ENCODE measurements around the gene SDHD. TPM values are rescaled to one million over a fixed set of nuclear protein-coding genes. Genes with fewer than 3 reads are reported as not detected.

The SDHD gene
- total RNA-seq, 1 donor from 2014 or later, result 121 TPM

- Histone ChIP-seq H3K4me1 (no peaks in the 10 kb centered on the region), H3K9me3 (no peaks in the 10 kb centered on the region), H3K36me3 (peaks cover 0 to 57% of the 10 kb centered on the region in 2 donors), H3K4me3 (no peak overlapping the region), H3K27ac (no peak overlapping the region), H3K27me3 (no peaks in the 10 kb centered on the region)
- no peak for TF ChIP-seq POLR2A (IDR thresholded peaks at IDR 0.05)
- no peak for TF ChIP-seq CTCF (IDR thresholded peaks at IDR 0.05)
- no peak for TF ChIP-seq POLR2AphosphoS5 (IDR thresholded peaks at IDR 0.05; ENCODE audit: insufficient read depth in 1 of 2, low read depth in 1 of 2)
- no peak for DNase-seq (ENCODE audit: extremely low spot score in 2 of 2)
- intact Hi-C loops (cut with DNase I), result no loop called here
Measured at GRCh38 chr11:112057170-112057569, 29.5 kb upstream of the SDHD start.

- H3K27ac ChIP-seq, result no peak overlapping the region
- intact Hi-C loops (cut with DNase I), result no loop called here
- H3K4me3 ChIP-seq, result no peak overlapping the region
- H3K9me3 ChIP-seq, result no peaks in the 10 kb centered on the region
- H3K27me3 ChIP-seq, result no peaks in the 10 kb centered on the region
- DNase-seq (ENCODE audit: extremely low spot score in 2 of 2), result no peak
- TF ChIP-seq POLR2A (IDR thresholded peaks at IDR 0.05) (no peak), CTCF (IDR thresholded peaks at IDR 0.05) (no peak), POLR2AphosphoS5 (IDR thresholded peaks at IDR 0.05; ENCODE audit: insufficient read depth in 1 of 2, low read depth in 1 of 2) (no peak)
- H3K36me3 ChIP-seq, result peaks cover 0 to 53% of the 10 kb centered on the region in 2 donors
- H3K4me1 ChIP-seq, result no peaks in the 10 kb centered on the region
Measured at GRCh38 chr11:112058103-112058502, 28.6 kb upstream of the SDHD start.

- no peak for TF ChIP-seq POLR2AphosphoS5 (IDR thresholded peaks at IDR 0.05; ENCODE audit: insufficient read depth in 1 of 2, low read depth in 1 of 2)
- no peak for TF ChIP-seq CTCF (IDR thresholded peaks at IDR 0.05)
- TF ChIP-seq POLR2A (IDR thresholded peaks at IDR 0.05), result no peak
Measured at GRCh38 chr11:112062923-112063322, 23.8 kb upstream of the SDHD start.

GRCh38 chr11:112073941-112074811, 12.5 kb upstream of the SDHD start, which contains the start of the genes NKAPD1 and PIH1D2:
Gene NKAPD1 (plus strand): TSS chr11:112074299. CDS start chr11:112075575, 1,276 bp downstream.
Gene PIH1D2 (minus strand): TSS chr11:112074017. CDS start chr11:112073174, 843 bp downstream.
- Histone ChIP-seq H3K36me3 (peaks cover 0 to 31% of the 10 kb centered on the region in 2 donors), H3K27ac (peak within 1 kb of the TSS; percentile 82), H3K9me3 (no peaks in the 10 kb centered on the region), H3K4me1 (peaks cover 30% of the 10 kb centered on the region), H3K27me3 (no peaks in the 10 kb centered on the region), H3K4me3 (peak within 1 kb of the TSS; percentile 85 to 89)
- TF ChIP-seq CTCF (IDR thresholded peaks at IDR 0.05), result no peak
- peak; percentile 65 to 74 for TF ChIP-seq POLR2AphosphoS5 (IDR thresholded peaks at IDR 0.05; ENCODE audit: insufficient read depth in 1 of 2, low read depth in 1 of 2)
- intact Hi-C loops (cut with DNase I), result no loop called here
- DNase-seq (ENCODE audit: extremely low spot score in 2 of 2), result peak in 1 of 2 donors; percentile 90

More at GRCh38 chr11:112062923-112063322, 23.8 kb upstream of the SDHD start:
- Histone ChIP-seq H3K9me3 (no peaks in the 10 kb centered on the region), H3K27me3 (no peaks in the 10 kb centered on the region), H3K27ac (no peak overlapping the region), H3K36me3 (peaks cover 0 to 29% of the 10 kb centered on the region in 2 donors), H3K4me3 (no peak overlapping the region), H3K4me1 (no peaks in the 10 kb centered on the region)
- DNase-seq (ENCODE audit: extremely low spot score in 2 of 2), result no peak
- intact Hi-C loops (cut with DNase I), result no loop called here

- H3K4me3 ChIP-seq, result no peak overlapping the region
- no peak for TF ChIP-seq POLR2A (IDR thresholded peaks at IDR 0.05)
- no peak for TF ChIP-seq POLR2AphosphoS5 (IDR thresholded peaks at IDR 0.05; ENCODE audit: insufficient read depth in 1 of 2, low read depth in 1 of 2)
- TF ChIP-seq CTCF (IDR thresholded peaks at IDR 0.05), result no peak
- H3K27me3 ChIP-seq, result no peaks in the 10 kb centered on the region
- intact Hi-C loops (cut with DNase I), result no loop called here
- no peaks in the 10 kb centered on the region for H3K9me3 ChIP-seq
- peaks cover 6 to 66% of the 10 kb centered on the region in 2 donors for H3K36me3 ChIP-seq
- H3K27ac ChIP-seq, result no peak overlapping the region
- H3K4me1 ChIP-seq, result peaks cover 16% of the 10 kb centered on the region
- DNase-seq (ENCODE audit: extremely low spot score in 2 of 2), result no peak
Measured at GRCh38 chr11:112082729-112083128, 3.9 kb upstream of the SDHD start.

All from vagina (tissue), 2 donors.